GM18502 (cell line): ENCODE results near the gene TANGO6.
A peak's percentile ranks its signal among the peaks of the same experiment; 100 is the strongest.

Experiments used
- ATAC-seq: cut with Tn5 transposase; IDR thresholded peaks from one replicate; pipeline ENCODE4 v1.9.1; 2021; ENCODE audit warnings: mild to moderate bottlenecking; ENCODE audit not compliant: unreplicated experiment, poor library complexity

Gene TANGO6

DNA sequence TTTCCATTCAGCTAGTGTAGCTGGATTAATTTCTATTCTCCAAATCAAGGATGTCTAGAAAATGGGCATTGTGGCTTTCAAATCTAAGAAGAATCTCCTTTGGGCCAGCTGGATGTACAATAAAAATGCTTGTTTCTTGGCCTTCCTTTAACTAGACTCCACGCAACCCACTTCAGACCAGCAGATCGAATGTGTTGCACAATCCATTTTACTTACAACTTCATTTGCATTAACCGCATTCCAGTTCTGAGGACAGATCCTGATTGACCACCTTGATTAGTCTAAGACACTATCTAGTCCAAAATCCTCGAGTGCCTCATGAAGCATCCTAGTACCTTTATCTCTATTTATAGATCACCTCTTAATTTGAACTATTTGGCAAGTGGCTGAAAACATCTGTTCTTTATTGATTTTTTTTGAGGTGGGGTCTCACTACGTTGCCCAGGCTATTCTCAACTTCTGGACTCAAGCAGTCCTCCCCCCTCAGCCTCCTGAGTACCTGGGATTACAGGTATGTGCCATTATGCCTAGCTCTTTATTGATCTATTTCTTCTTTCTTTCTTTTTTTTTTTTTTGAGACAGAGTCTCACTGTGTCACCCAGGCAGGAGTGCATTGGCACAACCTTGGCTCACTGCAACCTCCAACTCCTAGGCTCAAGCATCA lies 241.8 kb downstream of the TANGO6 start:
- no peak for ATAC-seq

DNA sequence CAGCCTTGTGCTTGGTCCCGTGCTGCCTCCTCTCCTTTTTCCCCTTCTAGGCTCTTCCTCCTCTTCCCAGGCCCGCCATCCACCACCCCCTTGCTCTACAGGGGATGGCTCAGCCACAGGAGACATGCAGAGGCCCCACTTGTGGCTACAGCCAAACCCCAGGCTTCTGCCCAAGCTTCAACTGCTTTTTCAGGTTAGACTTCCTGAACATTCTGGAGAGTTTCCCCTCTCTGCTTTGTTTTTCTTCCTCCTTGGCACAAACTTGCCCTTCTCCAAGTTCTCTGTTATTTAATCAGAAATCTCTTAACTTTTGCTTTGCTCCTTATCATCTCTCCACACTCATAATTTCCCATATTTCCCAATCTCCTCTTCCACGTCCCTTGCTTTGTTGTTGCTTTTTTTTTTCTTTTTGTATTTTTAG lies 243.8 kb downstream of the TANGO6 start:
- no peak for ATAC-seq

DNA sequence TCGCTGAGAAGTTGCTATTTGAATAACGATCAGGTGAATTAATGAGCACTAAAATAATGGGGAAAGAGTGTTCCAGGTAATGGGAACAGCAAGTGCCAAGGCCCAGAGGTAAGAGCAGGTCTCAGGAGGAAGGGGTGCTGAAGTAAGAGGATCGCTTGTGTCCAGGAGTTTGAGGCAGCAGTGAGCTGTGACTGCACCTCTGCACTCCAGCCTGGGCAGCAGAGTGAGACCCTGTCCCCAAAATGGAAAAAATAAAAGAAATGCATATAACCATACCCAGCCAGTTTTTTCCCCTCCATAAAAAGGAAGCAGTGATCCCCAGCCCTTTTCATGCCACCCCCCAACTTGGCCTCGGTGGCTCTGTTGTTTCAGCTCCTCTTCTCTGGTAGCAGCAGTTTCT lies 245.4 kb downstream of the TANGO6 start:
- ATAC-seq: no peak

DNA sequence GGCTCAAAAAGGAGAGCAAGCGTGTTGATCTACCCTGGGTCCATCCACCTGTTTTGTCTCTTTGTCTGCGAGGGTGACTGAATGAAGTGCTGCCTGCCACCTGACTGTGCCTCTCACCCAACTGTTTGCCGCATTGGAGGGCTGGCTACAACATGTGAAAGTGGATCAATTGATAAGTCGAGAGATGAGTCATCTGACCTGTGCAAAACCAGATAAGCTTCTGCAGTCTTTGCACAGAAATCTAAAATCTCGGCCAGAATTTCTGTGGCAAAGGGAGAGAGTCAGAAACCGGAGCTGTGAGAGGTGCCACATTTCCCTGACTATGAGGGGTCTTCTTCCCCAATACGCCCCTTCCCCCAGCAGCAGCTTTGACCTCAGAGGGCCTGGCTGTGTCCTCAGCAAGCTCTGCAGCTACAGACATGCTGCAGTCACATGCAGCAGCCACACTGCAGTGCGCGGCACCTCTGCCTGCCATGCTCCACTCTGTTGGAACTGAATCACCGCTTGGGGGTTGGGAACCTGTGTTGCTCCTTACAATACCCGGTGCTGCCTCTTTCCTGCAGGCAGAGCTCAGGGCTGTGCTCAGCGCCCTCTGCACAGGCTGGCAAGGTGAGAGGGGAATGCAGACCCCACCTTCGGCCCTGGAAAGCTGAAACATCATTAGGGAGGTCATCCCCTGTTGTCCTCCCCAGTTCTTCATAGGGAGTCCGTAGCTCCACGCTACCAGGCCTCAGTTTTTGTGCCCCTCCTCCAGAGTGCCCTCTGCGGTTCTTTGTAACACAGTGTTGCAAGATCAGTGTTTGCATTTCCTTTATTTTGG lies 246.0 kb downstream of the TANGO6 start:
- peak; percentile 47 for ATAC-seq

DNA sequence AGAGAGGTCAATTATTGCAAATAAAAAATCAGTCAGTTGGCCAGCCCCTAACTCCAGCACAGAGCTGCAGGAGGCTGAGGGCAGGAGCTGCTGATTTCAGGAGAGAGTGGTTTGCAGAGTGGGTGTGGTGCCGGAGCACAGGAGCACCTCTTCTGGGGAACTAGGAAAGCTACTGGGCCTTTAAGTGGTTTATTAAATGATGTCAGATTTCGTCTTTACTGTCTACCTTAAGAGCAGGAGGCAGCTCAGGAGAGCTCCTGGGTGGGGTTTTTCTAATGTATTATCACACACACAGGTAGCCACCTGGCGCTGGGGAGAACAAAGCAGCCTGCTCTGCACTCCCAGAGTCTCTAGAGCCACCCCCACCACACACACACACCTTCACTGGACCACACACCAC lies 250.6 kb downstream of the TANGO6 start:
- ATAC-seq: no peak

DNA sequence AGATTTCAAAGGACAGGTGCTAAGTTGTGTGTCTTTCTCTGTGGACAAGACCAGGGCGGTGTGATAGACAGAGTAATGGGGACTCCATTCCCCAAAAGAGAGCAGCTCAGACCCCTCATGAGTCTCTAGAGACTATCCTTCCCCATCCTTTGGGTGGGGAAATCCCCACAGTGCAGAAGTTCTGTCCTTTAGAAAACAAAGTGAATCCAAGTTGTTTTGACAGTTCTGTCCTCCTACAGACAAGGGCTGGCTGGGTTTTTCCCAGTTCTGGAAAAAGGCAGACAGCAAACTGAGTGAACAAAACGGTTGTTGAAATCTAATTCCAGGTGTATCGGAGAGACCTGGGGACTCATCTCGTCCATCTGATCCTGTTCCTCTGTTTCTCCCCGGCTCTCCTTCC lies 251.2 kb downstream of the TANGO6 start:
- ATAC-seq: no peak

DNA sequence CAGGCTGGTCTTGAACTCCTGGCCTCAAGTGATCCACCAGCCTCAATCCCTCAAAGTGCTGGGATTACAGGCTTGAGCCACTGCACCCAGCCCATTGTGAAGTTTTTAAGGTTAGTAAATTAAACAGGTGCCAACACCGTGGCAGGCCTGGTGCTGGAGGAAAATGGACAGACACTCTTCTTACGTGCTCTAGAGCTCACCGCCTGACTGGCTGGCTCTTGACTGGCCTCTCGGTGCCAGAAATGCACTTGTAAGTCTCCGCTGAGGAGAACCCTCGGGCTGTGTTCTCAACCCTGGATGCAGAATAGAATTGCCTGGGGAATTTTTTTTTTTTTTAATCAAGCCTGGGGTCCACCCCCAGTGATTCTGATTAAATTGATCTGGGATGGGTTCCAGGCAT lies 251.9 kb downstream of the TANGO6 start:
- ATAC-seq: no peak

DNA sequence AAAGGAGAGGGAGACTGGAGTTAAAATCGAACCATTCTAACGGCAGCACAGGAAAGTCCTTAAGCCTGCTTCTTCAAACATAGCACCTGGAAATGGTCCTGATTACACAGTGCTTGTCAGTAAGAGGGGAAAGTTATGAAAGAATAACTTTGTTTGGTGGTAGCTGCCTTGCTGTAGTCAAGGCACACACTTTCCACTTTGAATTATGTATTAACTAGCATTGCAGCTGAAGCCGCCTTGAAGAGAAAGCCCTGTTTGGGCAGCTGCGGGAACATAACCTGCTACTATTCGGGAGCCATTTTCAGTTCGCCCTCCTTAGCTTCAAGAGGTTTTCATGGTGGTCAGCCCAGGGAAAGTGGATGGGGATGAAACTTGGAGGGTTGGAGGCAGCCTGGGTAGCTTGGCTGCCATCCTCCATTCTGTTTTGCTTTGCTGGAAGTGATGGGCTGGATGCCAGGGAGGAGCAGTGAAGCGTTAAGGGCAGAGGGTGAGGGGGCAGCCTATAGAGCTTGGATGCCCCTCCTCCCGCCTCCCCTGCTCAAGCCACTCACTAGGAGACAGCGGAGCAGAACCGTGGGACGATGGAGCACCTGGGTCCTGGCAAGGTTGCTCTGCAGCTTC lies 256.9 kb downstream of the TANGO6 start:
- ATAC-seq: no peak

DNA sequence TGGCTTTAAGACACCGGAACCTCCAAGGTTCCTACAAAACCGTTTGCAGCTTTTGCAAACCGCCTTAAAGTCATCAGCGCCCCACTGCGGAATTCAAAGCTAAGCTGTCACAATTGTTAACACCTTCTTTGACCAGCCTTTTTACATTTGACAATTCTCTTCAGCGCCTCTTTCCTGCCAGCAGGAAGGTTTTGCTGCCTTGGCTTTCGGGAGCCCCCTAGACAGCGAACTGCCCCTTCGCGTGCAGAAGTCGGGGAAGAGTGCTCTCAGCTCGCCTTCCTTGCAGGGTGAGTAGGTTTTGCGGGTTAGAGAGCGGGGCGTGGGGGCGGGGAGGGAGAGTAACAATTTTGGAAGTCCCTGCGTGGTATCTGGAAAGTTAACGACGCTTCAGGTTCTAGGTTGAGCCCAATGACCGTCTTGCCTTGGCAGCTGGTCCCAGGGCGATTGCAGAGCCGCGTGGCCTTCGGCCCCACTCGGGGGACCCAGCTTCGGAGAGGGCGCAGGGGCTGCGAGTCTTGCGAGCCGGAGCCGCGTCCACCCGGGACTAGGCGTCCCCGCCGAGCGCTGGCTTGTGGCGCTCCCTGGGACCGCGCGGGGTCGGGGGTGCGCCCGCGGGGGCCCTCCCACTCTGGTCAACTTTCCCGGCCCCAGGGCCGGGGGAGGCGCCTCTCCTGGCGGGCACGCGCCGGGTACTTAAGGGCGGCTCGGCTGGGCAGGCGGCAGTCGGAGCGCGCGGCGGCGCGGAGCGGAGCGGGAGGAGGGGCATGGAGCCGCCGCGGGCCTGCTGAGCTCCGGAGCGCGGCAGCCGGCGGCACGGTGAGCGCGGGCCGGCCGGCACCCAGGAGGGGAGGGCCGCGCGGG lies 262.4 kb downstream of the TANGO6 start, which contains the start of gene HAS3:
Gene HAS3, plus strand, starts transcription at position 153 of the 861 bp plus-strand sequence. CDS start 3,743 bp downstream, outside the sequence.
- no peak for ATAC-seq

DNA sequence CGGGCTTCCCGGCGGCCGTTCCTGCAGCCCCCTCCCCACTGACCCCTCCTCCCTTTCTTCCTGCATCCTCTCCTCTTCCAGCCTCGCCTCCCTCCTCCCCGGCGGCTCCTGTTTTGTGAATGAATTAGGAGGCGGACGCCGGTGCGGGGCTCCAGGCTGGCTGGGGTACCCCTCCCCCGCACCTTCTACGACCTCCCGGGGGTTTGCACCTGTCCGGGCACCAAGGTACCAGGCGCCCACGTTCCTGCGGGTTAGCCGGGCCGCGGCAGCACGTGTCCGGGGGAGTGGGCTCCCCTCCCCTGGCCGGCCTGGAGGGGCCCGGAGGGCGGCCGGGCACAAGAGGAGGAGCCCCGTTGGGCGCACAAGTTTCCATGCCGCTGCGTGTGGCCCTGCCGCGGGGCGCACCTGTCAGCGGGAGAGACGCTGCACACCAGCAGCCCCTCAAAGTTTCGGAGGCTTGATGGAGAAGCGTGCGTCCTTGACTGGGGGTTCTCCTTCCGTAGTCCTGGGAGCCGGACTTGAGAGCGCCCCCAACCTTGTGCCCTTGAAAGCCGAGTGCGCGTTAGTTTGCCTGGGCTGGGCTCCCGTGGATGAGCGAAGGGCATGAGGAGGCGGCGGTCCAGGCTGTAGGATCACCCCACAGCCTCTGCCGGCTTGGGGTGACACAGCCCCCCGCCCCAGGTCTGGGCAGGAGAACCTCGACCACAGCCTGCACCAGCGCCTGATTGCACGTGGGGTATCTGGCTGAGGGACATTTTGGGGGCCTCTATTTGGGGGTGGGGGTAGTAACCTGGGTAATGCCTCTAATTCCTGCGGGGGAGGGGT lies 263.4 kb downstream of the TANGO6 start:
- ATAC-seq: no peak

DNA sequence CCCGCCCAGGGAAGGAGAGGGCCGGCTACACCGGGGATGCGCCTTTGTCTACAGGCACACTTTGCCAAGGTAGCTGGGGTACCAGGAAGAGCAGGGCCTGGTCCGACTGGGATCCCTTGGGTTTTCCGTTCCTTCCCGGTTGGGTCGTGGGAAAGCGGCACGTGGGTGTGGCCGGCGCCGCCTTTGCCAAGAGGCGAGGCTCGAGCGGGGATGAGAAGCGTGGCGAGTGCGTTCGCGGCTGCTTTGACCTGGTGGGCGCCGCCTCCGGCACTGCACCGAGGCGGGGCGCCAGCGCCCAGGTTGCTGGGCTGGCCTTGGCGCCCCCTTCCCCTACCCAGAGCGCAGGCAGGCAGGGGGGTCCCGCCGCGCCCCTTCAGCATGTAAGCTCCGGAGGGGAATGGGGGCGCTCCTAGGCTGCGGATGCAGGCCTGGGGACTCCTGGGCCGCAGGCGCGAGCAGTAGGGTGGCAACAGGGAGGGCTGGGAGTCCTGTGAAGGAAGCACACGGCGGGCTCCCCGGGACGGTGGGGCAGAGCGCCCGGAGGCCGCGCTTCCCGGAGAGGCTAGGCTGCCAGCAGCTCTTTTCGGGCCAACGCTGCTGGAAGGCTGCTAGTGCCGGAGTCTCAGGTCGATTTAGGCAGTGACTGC lies 264.1 kb downstream of the TANGO6 start:
- no peak for ATAC-seq

DNA sequence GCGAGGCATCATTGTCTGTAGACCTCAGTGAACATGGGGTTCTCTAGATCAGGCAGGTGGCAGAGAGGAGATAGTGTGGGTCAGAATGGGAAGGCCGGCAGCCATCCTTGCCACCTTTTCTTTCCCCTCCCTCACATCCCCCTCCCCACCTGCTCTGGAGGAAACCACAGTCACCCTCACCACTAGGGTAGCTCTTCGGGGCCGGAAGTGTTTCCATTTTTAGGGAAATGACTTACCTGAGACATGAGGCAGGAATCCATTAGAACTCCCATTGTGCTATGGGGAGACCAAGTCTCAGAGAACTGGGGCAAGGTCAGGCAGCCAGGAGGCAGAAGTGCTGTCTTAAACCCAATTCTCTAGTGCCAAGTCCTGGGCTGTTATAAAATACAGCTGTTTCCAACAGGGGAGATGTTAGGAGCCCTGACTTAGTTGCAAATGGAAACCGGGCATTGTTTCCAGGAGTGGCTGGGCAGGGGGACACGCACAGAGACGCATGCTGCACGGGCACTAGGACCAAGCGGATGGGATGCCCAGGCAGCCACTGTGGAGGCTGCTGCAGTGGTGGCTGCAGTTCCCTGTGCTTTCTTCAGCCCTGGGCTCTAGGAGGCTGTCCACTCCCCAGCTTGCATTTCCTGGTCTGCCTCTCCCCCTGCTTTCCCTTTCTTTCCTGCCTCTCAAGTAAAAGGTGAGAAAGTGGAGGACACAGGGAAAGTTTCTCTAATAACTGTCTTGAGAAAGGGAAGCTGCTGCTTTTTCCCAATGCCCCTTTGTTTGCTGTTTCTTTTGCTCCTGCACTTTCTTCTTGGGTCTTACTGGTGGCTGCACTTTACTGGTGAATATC lies 265.0 kb downstream of the TANGO6 start:
- no peak for ATAC-seq

DNA sequence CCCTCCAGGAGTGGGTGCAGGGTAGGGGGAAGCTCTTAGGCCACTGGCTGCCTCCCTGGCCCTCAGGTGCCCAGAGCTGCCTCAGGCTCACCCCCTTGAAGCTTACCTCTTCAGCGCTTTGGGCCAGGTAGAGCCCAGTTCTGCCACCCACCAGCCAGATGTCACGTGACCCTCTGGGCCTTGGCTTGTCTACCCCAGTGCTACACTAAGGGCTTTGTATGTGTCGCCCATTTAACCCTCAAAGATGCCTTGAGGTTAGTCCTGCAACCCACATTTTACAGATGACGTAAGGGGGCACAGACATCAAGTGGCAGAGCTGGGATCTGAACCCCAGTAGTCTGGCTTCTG lies 265.5 kb downstream of the TANGO6 start:
- no peak for ATAC-seq

DNA sequence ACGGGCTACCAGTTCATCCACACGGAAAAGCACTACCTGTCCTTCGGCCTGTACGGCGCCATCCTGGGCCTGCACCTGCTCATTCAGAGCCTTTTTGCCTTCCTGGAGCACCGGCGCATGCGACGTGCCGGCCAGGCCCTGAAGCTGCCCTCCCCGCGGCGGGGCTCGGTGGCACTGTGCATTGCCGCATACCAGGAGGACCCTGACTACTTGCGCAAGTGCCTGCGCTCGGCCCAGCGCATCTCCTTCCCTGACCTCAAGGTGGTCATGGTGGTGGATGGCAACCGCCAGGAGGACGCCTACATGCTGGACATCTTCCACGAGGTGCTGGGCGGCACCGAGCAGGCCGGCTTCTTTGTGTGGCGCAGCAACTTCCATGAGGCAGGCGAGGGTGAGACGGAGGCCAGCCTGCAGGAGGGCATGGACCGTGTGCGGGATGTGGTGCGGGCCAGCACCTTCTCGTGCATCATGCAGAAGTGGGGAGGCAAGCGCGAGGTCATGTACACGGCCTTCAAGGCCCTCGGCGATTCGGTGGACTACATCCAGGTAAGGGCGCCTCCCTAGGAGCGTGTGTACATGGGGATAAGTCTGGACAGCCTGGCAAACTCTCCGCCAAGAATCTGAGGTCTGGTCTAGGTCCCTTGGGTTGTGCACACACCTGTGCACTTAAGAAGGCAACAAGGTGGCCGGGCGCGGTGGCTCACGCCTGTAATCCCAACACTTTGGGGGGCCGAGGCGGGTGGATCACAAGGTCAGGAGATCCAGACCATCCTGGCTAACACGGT lies 266.3 kb downstream of the TANGO6 start:
- ATAC-seq: no peak

DNA sequence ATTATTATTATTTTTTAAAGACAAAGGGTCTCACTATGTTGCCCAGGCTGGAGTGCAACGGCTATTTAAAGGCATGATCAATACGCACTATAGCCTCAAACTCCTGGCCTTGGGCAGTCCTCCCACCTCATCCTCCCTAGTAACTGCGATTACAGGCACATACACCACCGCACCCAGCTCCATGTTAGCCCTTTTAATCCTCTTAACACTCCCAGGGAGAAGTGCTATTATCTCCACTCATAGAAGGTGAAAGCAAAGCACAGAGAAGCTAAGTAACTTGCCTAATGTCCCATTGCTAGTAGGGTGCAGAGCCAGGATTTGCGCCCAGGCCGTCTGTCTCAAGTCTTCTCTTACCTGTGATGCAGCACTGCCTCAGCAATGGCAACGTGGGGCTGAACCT lies 267.1 kb downstream of the TANGO6 start:
- no peak for ATAC-seq

DNA sequence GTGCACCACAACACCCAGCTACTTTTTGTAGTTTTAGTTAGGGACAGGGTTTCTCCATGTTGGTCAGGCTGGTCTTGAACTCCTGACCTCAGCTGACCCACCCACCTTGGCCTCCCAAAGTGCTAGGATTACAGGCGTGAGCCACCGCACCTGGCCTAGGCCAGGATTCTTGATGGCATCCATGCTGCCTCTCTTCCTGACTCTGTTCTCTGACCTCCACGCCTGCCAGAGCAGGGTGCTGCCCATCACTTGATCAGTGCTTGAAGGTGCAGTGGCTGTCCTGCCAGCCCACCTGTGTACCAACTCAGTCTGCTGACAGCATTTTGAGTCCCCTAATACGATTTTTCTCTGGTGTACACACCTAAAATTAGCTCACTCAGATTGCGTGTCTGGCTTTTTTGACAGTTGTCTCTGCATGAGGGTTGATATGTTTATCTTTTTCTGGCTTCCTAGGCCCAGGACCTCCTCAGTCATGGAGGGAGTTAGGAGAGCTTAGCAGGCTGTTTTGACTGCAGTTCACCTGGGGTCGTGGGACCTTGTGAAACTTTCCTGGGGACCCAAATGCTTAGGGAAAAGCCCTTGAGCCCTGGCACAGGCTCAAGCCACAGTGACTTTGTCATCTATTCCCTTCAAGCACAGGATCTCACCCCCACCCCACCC lies 268.0 kb downstream of the TANGO6 start:
- ATAC-seq: no peak

DNA sequence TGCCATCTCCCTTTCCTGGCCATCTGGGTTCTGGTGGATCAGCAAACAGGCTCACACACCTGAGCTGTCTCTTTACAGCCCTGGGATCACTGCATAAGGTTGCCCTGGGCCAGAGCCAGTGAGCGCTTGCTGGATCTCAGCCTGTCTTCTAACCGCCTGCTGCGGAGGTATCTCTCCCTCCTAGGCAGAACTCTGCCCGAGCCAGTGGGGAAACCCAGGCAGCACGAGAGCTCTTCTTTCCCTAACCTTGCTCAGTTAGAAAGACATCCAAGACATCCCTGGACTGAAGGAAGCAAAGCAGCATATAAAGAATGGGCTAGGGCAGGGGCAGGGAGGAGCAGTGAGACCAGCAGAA lies 268.5 kb downstream of the TANGO6 start:
- ATAC-seq: no peak
